GM12878 (cell line): ENCODE results near the gene MTMR3.

ENCODE experiments used
- BCL11A ChIP-seq: IDR thresholded peaks from 2 replicates; pipeline ENCODE4 v1.6.1; 2011; ENCODE audit warnings: low read depth, low read length
- FOXM1 ChIP-seq: IDR thresholded peaks from 2 replicates; pipeline ENCODE4 v1.6.1; 2012; ENCODE audit warnings: low read depth, mild to moderate bottlenecking, inconsistent platforms, low read length, moderate library complexity
- GATAD2B ChIP-seq: fragments of 450-650 bp; conservative IDR thresholded peaks from 2 replicates; pipeline ENCODE4 v1.6.1; 2017; ENCODE audit warnings: low read depth, mild to moderate bottlenecking, moderate library complexity

DNA sequence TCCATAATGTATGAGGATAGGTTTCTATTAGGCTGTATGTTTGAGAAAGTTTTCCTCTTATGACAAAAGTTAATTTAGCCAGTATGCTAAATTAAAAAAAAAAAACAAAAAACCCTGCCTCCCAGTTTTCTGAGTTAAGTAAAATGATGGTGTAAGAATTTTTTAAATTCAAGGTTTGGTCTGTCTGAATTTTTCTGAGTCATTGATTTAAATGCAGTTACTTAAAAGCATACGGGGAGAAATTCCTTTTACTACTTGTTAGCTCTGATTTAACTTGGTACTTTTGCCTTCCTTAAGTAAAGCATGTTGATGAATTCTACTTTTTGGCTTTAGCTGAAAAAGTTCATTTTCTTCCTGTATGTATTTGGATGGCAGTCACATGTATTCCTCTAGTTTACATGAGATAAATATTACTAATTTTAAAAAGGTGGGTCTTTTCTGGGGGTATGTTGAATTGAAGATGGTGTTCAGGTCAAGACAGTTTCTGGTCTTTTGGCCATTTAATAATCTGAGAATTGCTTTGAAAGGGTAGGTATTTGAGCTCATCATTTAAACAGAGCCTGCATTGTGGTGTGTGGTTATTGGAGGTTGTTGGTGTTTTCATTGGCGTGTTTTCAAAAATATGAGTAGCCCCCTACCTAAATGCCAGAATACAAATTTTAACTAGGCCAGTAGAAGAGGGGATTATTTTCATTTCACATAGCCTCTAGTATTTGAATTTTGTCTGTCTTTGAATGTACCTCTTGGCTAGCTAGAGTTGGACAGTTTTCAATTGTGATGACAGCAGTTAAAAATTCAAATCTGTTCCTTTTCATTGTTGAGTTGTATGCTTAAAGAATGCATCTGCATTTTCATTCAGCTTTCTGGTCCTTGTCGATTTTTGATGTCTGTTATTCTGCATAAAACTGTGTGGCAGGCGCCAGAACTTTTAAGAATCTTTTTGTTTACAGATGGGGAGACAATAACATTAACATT, 64.7 kb downstream of the MTMR3 start:
- TF ChIP-seq FOXM1 (no peak), GATAD2B (no peak), BCL11A (no peak)
